G401 (cell line): ENCODE data around the gene FICD. TPM values are rescaled to one million over a fixed set of nuclear protein-coding genes. Genes with fewer than 3 reads are reported as not detected.
A peak's percentile ranks its signal among the peaks of the same experiment; 100 is the strongest.

ENCODE experiments used
- DNase-seq: peaks from one replicate; pipeline ENCODE4 v3.0.0-alpha.2; 2015; ENCODE audit warnings: low spot score
- in situ Hi-C: cut with HindIII; loops from 2 replicates; pipeline ENCODE4 v1.10.0; 2016; ENCODE audit warnings: low sequenced_read_pairs, mixed read lengths
- total RNA-seq: library from RNA; depleted of rRNA; stranded (reverse); fragments of >200 nt; shearing (Covaris generic); gene quantifications from 2 replicates; pipeline ENCODE4 v1.2.3, GENCODE V29; 2014; rRNA removed

Gene FICD
- total RNA-seq, 1 experiment from 2014 or later, result 1.7 TPM

DNA sequence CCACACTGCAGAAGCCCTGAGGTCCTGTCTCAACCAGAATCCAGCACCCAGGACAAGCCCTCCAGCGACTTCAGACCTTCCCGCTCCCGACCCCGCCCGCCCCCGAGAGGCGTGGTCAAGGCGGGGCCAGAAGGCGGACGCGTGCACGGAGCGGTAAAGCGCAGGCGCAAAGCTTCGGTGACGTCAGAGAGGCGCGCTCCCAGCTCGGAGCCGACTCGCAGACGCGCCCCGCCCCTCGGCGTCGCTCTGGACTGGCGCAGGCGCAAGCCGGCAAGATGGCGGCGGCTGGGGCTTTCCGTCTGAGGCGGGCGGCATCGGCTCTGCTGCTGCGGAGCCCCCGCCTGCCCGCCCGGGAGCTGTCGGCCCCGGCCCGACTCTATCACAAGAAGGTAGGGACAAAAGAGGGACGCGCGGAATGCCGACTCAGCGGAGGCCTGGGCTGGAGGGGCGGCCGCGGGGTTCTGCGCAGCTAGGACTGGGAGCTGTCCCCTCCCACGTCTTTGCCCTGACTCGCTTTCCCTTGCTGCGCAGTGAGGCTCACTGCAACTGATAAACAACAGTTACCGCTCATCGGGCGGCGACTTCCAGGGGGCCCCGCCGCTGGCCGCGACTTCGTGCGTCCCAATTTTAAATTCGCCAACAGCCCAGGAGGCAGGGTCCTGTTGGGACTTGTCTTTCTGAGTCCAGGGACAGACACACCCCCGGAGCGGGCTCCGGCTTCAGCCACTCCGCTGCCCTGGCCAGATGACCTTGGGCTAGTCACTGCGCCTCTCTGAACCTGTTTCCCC lies 47.5 kb downstream of the FICD start, which contains the start of gene ISCU:
Gene ISCU, plus strand, starts transcription at position 249 of the 788 bp plus-strand sequence. Its CDS starts 27 bp downstream, at position 276.
- in situ Hi-C loops, result no loop called here
- DNase-seq, result peak; percentile 98

DNA sequence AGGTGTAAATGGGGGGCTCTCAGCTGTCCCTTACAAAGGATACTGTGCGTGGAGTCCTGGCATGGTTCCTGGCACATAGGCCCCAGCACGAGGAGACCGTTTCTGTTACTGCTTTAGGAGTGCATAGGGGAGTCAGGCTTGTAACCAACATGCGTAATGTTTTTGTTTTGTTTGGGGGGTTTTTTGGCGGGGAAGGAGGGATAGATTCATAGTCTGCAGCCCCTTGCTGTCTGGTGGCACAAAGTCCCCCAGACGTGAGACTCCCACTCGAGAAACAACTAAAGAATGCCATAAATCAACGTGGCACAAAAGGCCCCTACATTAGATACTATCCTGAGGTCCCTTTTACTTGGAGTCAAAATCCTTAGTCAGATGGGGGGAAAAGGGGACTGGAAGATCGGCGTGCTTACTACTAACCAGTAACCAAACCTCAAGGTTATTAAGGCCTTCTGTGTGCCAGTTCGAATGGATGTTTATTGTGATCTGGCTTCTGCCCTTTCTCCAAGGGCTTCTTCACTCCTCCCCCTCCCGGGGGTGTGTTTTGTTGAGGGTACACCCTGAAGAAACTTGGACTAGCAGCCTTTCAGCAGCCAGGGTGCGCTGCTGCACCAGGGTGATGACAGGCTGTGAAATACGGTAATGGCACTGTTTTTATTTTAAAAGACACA lies 48.2 kb downstream of the FICD start:
- in situ Hi-C loops, result no loop called here

DNA sequence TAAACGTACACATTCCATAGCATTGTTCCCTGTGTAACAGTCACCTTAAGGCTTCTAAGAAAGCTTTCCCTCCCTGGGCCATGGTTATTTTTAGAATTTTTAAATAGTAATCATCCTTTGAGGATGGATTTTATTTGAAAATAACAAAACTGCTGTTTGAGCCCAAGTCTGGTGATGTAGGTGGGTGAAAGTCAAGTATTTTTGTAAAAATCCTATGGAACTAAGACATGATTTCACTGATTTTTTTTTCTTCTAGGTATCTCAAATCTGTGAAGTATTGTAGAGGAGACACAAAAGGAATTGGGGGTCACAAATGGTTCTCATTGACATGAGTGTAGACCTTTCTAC lies 48.7 kb downstream of the FICD start:
- in situ Hi-C loops, result no loop called here

More for the DNA sequence above, 48.2 kb downstream of the FICD start:
- peak; percentile 82 for DNase-seq

DNA sequence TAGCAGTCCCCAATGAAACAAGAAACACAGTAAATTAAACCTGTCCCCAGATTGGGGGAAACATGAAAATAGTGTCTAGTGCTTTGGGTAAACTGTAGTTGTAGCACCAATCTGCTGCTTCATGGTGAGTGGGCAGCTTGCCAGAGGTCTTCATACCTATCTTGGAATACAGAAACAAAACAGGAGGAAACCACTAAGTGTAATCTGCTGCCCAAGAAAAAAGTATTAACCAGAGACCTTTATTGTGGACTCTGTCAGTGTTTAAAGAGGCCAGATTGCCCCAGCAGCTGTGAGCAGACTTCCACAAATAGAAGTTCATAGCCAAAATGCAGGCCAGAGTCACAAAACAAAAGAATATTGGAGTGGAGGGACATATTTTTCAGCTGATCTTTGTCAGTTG lies 49.6 kb downstream of the FICD start:
- no peak for DNase-seq
- in situ Hi-C loops, result no loop called here

More for the DNA sequence above, 48.7 kb downstream of the FICD start:
- no peak for DNase-seq

DNA sequence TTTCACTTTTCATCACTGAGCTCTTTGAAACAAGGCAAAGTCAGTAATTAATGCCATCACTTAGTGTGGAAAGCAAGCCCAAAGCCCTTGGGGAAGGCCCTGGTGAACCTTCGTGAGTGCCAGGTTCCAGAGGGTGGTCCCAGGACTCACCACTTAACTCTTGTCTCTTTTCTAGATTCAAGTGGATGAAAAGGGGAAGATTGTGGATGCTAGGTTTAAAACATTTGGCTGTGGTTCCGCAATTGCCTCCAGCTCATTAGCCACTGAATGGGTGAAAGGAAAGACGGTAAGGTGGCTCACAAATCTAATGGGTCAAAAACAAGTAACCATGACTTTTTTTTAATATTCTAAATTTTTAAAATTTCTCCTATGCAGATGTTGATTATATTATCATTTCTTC lies 50.1 kb downstream of the FICD start:
- in situ Hi-C loops, result no loop called here
- no peak for DNase-seq

DNA sequence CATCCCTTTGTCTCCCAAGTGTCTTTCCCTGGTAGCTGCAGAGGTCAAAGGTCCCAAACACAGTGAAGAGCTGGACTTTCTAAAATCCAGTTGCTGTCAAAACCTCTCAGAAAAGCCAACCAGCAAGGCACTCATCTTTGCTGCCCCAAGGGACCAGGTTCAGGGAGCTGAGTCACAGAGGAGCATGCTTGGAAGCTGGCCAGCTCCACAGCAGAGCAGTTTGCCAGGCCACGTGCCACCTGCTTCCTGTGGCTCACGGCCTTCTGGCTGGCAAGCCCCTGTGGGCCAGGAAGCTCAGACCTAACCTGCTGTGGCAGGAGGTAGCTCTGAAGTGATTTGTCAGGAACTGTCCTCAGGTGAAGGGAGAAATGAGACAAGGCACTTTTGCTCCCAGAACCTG lies 50.9 kb downstream of the FICD start:
- in situ Hi-C loops, result no loop called here
- DNase-seq, result peak; percentile 47

DNA sequence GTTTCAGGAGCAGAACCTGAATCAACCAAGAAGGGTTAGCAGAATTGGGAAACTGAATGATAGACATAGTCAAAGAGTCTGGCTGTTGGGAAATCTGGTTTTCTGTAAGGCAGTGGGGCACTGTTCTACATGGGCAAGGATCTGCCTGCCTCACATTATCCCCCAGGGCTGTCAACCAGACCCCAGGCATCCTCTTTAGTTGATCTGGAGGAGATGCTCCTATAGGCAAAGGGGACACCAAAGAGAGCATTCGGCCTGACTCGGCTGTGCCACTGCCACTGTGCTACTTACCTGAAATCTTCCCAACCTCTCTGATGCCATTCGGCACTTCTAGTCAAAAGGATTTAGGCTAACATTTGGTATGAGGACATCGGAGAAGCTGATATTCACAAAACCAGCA lies 51.4 kb downstream of the FICD start:
- in situ Hi-C loops, result no loop called here
- DNase-seq, result no peak

DNA sequence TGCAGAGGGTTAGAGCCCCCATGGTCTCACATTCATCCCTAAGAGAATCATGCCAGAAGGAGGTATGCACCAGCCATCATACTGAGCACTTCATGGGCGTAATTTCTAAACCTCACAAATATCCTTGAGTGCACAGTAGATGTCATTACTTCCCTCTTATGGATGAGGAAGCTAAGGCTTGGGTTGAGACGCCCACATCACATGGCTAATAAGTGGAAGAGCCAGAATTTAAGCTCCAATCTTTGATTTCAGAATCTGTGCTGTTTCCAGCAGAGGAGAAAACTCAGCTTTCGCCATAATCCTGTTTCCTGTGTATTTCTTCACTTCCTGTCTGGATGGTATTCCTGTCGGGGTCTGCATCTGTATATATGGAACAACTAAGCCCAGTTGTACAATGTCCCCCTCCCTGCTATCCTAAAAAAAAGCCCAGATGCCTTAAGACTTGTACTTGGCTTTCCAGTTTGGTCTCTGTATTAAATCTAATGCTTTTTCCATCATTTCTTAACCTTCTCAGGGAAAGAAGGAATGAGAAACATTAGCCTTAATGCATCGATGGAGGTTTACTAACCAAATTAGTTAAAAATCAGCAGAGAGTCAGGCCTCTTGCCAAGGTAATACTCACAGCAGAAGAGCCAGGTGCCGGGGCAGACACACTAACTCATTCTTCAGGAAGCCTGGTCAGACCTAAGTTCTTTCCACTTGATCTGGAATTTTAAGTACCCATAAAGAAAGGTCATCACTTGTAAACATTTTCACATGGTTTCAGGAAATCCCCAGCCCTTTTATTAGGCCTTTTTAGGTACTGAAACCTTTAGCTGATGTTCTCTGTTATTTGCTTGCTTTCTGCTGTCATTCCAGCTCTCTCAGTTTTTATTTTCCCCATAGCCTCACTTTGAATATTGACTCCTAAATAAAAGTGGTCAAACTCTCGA lies 52.6 kb downstream of the FICD start:
- in situ Hi-C loops, result no loop called here
- DNase-seq, result no peak

DNA sequence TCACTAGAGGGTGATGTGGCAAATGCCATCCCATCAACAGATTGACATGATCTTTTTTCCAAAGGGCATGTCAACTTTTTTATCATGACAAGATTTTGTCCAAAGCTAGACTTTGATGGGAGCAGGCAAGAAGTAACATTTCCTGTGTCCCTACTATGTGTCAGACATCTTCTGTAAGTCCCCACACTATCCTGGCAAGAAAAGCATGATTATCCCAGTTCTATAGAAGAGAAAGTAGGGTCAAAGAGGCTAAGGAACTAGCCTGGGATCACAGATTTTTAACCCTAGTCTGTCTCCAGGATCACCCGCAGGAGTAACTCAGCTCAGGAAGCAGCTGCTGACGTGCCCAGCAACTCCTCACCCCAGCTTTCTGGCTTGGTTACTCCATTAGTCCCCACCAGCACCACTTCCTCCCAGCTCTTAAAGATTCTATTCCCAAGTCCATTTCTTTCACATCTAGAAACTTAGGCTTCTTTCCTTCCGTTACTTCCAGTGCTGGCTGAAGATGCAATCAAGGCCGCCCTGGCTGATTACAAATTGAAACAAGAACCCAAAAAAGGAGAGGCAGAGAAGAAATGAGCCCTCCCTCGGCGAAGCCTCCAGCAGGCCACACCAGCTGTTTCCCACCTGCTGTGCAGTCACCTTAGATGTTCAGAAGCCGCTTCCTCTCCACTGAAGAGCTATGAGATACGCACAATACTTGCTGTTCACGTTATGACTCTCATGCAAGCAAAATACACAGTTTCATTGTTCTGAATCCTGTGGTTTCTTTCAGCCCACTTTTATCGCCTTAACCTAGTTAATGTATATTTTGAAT lies 53.5 kb downstream of the FICD start:
- DNase-seq, result no peak
- in situ Hi-C loops, result no loop called here

Other genes with a start within 250 kb of the FICD start
- gene CMKLR1, start 176.0 kb upstream of the FICD start, total RNA-seq, result not detected in 2 replicates
- gene SART3, start 45.9 kb downstream of the FICD start, total RNA-seq, result 61.3 and 72.8 TPM in 2 replicates
- gene ISCU, start 47.3 kb downstream of the FICD start, total RNA-seq, result 157 and 159 TPM in 2 replicates
- 0.58 and 7.3 TPM in 2 replicates for gene TMEM119, start 82.8 kb downstream of the FICD start, total RNA-seq
- 0.74 and 1.1 TPM in 2 replicates for gene SELPLG, start 118.6 kb downstream of the FICD start, total RNA-seq
- 102 and 177 TPM in 2 replicates for gene CORO1C, start 216.2 kb downstream of the FICD start, total RNA-seq